Smooth muscle cell (in vitro differentiated cells): ENCODE data around the gene TRMT11. TPM values are rescaled to one million over a fixed set of nuclear protein-coding genes. Genes with fewer than 3 reads are reported as not detected.

ENCODE experiments used
- DNase-seq: peaks from one replicate; lab custom pipeline; 2025; ENCODE audit not compliant: unreplicated experiment; lab: John Stamatoyannopoulos, UW
- H2AFZ ChIP-seq: fragments of 200-600 bp; sonication (generic); 2 replicates; pipeline ENCODE4 v1.6.0; 2016; ENCODE audit warnings: antibody characterized with exemption, low read depth, mild to moderate bottlenecking
- H3F3A ChIP-seq: fragments of 200-600 bp; sonication (generic); 2 replicates; pipeline ENCODE4 v1.6.0; 2017; ENCODE audit warnings: antibody characterized with exemption, low read depth
- H3K27ac ChIP-seq: fragments of 200-600 bp; sonication (generic); 2 replicates; pipeline ENCODE4 v1.5.1; 2016; ENCODE audit warnings: low read depth, mild to moderate bottlenecking
- H3K27me3 ChIP-seq: fragments of 200-600 bp; sonication (generic); 2 replicates; pipeline ENCODE4 v1.6.1; 2016; ENCODE audit warnings: low read depth, mild to moderate bottlenecking
- H3K36me3 ChIP-seq: fragments of 200-600 bp; sonication (generic); 2 replicates; pipeline ENCODE4 v1.5.1; 2016; ENCODE audit warnings: low read depth
- H3K4me1 ChIP-seq: fragments of 200-600 bp; sonication (generic); 2 replicates; pipeline ENCODE4 v1.5.1; 2016; ENCODE audit warnings: low read depth
- H3K4me2 ChIP-seq: fragments of 200-600 bp; sonication (generic); 2 replicates; pipeline ENCODE4 v1.6.0; 2016; ENCODE audit warnings: mild to moderate bottlenecking
- H3K4me3 ChIP-seq: fragments of 200-600 bp; sonication (generic); 2 replicates; pipeline ENCODE4 v1.5.1; 2016; ENCODE audit warnings: mild to moderate bottlenecking
- H3K79me2 ChIP-seq: fragments of 200-600 bp; sonication (generic); 2 replicates; pipeline ENCODE4 v1.6.0; 2016; ENCODE audit warnings: low read depth, mild to moderate bottlenecking
- H3K9ac ChIP-seq: fragments of 200-600 bp; sonication (generic); 2 replicates; pipeline ENCODE4 v1.6.0; 2016; ENCODE audit warnings: low read depth
- H3K9me3 ChIP-seq: fragments of 200-600 bp; sonication (generic); replicated peaks from 2 replicates; pipeline ENCODE4 v1.5.1; 2016; ENCODE audit warnings: low read depth
- H4K20me1 ChIP-seq: fragments of 200-600 bp; sonication (generic); 2 replicates; pipeline ENCODE4 v1.6.0; 2016; ENCODE audit warnings: low read depth
- WGBS: methylation state at CpG from one replicate; pipeline ENCODE4 v1.1.7; 2016; ENCODE audit warnings: low lambda C conversion rate; 5-methylcytosine and 5-hydroxymethylcytosine counted together
- polyA plus RNA-seq: library from polyadenylated mRNA; unstranded; fragments of >200 nt; fragmentation: Nextera tagmentation; extraction: Ambion mirVana; gene quantifications from 2 replicates; pipeline ENCODE4 v1.2.1, GENCODE V29; 2016
- total RNA-seq: library from RNA; depleted of rRNA; stranded (reverse); fragments of >200 nt; gene quantifications from 2 replicates; pipeline ENCODE4 v1.2.3, GENCODE V29; 2014
- TF ChIP-seq, protein P1 (sequence below): fragments of 200-600 bp; sonication (generic); IDR thresholded peaks from 2 replicates; pipeline ENCODE4 v1.5.1; 2017; ENCODE audit warnings: borderline replicate concordance, mild to moderate bottlenecking, antibody characterized with exemption; ENCODE audit not compliant: insufficient read depth, poor library complexity, severe bottlenecking

Gene TRMT11
- total and polyA plus RNA-seq, 2 experiments from 2014 or later, result 12.8 to 21.6 TPM

DNA sequence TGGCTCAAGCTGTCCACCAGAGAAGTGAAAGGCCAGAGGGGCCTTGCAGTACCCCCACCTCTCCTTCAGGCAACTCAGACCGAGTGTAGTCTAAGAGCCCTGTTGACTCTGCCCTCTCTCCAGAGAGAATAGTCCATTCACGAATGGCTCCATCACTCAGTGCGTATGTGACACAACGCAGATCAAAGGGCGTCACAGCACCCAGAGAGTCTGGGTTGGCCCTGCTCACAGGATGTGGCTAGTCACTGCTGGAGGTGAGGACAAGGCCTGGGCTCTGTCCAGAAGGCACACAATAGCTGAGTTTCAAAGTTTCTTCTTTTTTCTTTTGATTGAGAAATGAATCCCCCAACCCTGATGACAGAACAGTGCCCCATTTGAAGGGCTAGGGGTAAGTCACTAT, 74.1 kb downstream of the TRMT11 start:
- Histone ChIP-seq H3K9me3 (no peaks in the 10 kb centered on the region), H3K4me2 (no peak overlapping the region)
- TF ChIP-seq, protein P1, sequence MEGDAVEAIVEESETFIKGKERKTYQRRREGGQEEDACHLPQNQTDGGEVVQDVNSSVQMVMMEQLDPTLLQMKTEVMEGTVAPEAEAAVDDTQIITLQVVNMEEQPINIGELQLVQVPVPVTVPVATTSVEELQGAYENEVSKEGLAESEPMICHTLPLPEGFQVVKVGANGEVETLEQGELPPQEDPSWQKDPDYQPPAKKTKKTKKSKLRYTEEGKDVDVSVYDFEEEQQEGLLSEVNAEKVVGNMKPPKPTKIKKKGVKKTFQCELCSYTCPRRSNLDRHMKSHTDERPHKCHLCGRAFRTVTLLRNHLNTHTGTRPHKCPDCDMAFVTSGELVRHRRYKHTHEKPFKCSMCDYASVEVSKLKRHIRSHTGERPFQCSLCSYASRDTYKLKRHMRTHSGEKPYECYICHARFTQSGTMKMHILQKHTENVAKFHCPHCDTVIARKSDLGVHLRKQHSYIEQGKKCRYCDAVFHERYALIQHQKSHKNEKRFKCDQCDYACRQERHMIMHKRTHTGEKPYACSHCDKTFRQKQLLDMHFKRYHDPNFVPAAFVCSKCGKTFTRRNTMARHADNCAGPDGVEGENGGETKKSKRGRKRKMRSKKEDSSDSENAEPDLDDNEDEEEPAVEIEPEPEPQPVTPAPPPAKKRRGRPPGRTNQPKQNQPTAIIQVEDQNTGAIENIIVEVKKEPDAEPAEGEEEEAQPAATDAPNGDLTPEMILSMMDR, result no peak

GRCh38 chr6:126063512-126064146, 77.3 kb downstream of the TRMT11 start:
- 22% methylated on average over 5 of the region's 6 CpGs for WGBS
- Histone ChIP-seq H3K4me2 (peak overlapping the region; percentile 60), H4K20me1 (no peaks in the 10 kb centered on the region), H2AFZ (no peak overlapping the region), H3K36me3 (no peaks in the 10 kb centered on the region), H3K9ac (peak overlapping the region; percentile 16), H3K79me2 (no peaks in the 10 kb centered on the region), H3K4me1 (peaks cover 13% of the 10 kb centered on the region), H3K27me3 (no peaks in the 10 kb centered on the region), H3F3A (peaks cover 16% of the 10 kb centered on the region), H3K4me3 (no peak overlapping the region), H3K9me3 (no peaks in the 10 kb centered on the region), H3K27ac (peak overlapping the region; percentile 76)
- no peak for DNase-seq
- TF ChIP-seq, protein P1, result no peak

More for the DNA sequence above, 74.1 kb downstream of the TRMT11 start:
- H4K20me1 ChIP-seq, result no peaks in the 10 kb centered on the region
- H3K9ac ChIP-seq, result no peak overlapping the region
- H3F3A ChIP-seq, result peaks cover 22% of the 10 kb centered on the region
- H3K27me3 ChIP-seq, result no peaks in the 10 kb centered on the region
- H3K79me2 ChIP-seq, result no peaks in the 10 kb centered on the region
- no peak overlapping the region for H3K27ac ChIP-seq
- no peaks in the 10 kb centered on the region for H3K36me3 ChIP-seq
- peaks cover 13% of the 10 kb centered on the region for H3K4me1 ChIP-seq
- no peak overlapping the region for H3K4me3 ChIP-seq
- 74% methylated on average over 5 of the region's 5 CpGs for WGBS
- DNase-seq, result no peak
- H2AFZ ChIP-seq, result no peak overlapping the region

- Histone ChIP-seq H3K9ac (peak overlapping the region; percentile 16), H3K36me3 (no peaks in the 10 kb centered on the region), H3K4me2 (peak overlapping the region; percentile 60), H3K9me3 (no peaks in the 10 kb centered on the region), H3K27me3 (no peaks in the 10 kb centered on the region), H3K79me2 (no peaks in the 10 kb centered on the region), H3K4me1 (peaks cover 13% of the 10 kb centered on the region), H3F3A (peaks cover 16% of the 10 kb centered on the region), H2AFZ (no peak overlapping the region), H4K20me1 (no peaks in the 10 kb centered on the region), H3K4me3 (no peak overlapping the region), H3K27ac (peak overlapping the region; percentile 76)
- WGBS, result 31% methylated on average over 4 of the region's 4 CpGs
- TF ChIP-seq, protein P1, result no peak
- no peak for DNase-seq
Observed at GRCh38 chr6:126064257-126064747, 78.0 kb downstream of the TRMT11 start.
